PC-9 (cell line): ENCODE measurements around the gene ZNF567. TPM values are rescaled to one million over a fixed set of nuclear protein-coding genes. Genes with fewer than 3 reads are reported as not detected.

Source experiments
- BruUV-seq: library from RNA; stranded (reverse); fragments of 400-500 nt; replicated peaks from 2 replicates; lab custom pipeline; 2021; lab: Mats Ljungman, UMichigan
- CTCF ChIA-PET: fragments of 300-600 bp; sonication (Branson Sonifier 250); formaldehyde crosslinking; loops from one replicate; lab custom pipeline; 2022; ENCODE audit warnings: antibody characterized with exemption; lab: Charles Lee
- POLR2A ChIA-PET: fragments of 300-600 bp; sonication (Branson Sonifier 250); formaldehyde crosslinking; loops from one replicate; lab custom pipeline; 2022; ENCODE audit warnings: antibody characterized with exemption; ENCODE audit not compliant: unreplicated experiment; lab: Charles Lee
- DNase-seq, 2 experiments: peaks; one replicate each; pipeline versions ENCODE4 v3.0.0 to v3.0.0-alpha.2; 2015 to 2022; ENCODE audit warnings: mixed read lengths in 1 of 2
- H2AFZ ChIP-seq: fragments of 200-600 bp; sonication (generic); 2 replicates; pipeline ENCODE4 v1.8.1; 2017; ENCODE audit warnings: antibody characterized with exemption
- H3F3A ChIP-seq: fragments of 200-600 bp; sonication (generic); 2 replicates; pipeline ENCODE4 v1.8.1; 2017; ENCODE audit warnings: antibody characterized with exemption, mild to moderate bottlenecking, low read depth; ENCODE audit not compliant: insufficient read depth
- H3K27ac ChIP-seq: fragments of 200-600 bp; sonication (generic); 2 replicates; pipeline ENCODE4 v1.6.1; 2016; ENCODE audit warnings: mixed run types
- H3K27me3 ChIP-seq: fragments of 200-600 bp; sonication (generic); 2 replicates; pipeline ENCODE4 v1.6.1; 2016; ENCODE audit warnings: low read depth, mixed run types; ENCODE audit not compliant: insufficient read depth
- H3K36me3 ChIP-seq: fragments of 200-600 bp; sonication (generic); 2 replicates; pipeline ENCODE4 v1.6.1; 2016; ENCODE audit warnings: low read depth, mixed run types
- H3K4me1 ChIP-seq: fragments of 200-600 bp; sonication (generic); replicated peaks from 2 replicates; pipeline ENCODE4 v1.6.1; 2016; ENCODE audit warnings: mixed run types; ENCODE audit not compliant: insufficient read depth
- H3K4me2 ChIP-seq: fragments of 200-600 bp; sonication (generic); 2 replicates; pipeline ENCODE4 v1.6.1; 2017; ENCODE audit warnings: mixed run types
- H3K4me3 ChIP-seq: fragments of 200-600 bp; sonication (generic); 2 replicates; pipeline ENCODE4 v1.6.1; 2016; ENCODE audit warnings: mixed run types
- H3K79me2 ChIP-seq: fragments of 200-600 bp; sonication (generic); 2 replicates; pipeline ENCODE4 v1.6.1; 2017; ENCODE audit warnings: low read depth, mixed run types
- H3K9me2 ChIP-seq: fragments of 200-600 bp; sonication (generic); 2 replicates; pipeline ENCODE4 v1.8.1; 2017; ENCODE audit warnings: mild to moderate bottlenecking; ENCODE audit not compliant: insufficient read depth
- H3K9me3 ChIP-seq: fragments of 200-600 bp; sonication (generic); 2 replicates; pipeline ENCODE4 v1.8.1; 2016; ENCODE audit warnings: low read depth; ENCODE audit not compliant: insufficient read depth
- H4K20me1 ChIP-seq: fragments of 200-600 bp; sonication (generic); 2 replicates; pipeline ENCODE4 v1.8.1; 2017; ENCODE audit not compliant: insufficient read depth
- CTCF ChIP-seq: fragments of 200-600 bp; sonication (generic); conservative IDR thresholded peaks from 2 replicates; pipeline ENCODE4 v1.6.1; 2017; ENCODE audit warnings: mixed run types, antibody characterized with exemption, mild to moderate bottlenecking, moderate library complexity
- EZH2 ChIP-seq: fragments of 200-600 bp; sonication (generic); IDR thresholded peaks from 2 replicates; pipeline ENCODE4 v1.8.0; 2017; ENCODE audit warnings: antibody characterized with exemption, low read depth
- intact Hi-C: fragments of 100-400 bp; cut with micrococcal nuclease; formaldehyde crosslinking; loops from one replicate; pipeline ENCODE4 v1.10.0; 2022; ENCODE audit not compliant: unreplicated experiment
- total RNA-seq: library from RNA; stranded (reverse); gene quantifications from 2 replicates; pipeline ENCODE4 v1.2.3, GENCODE V29; 2021

Gene ZNF567
- total RNA-seq, 1 experiment from 2014 or later, result 7.0 TPM

DNA sequence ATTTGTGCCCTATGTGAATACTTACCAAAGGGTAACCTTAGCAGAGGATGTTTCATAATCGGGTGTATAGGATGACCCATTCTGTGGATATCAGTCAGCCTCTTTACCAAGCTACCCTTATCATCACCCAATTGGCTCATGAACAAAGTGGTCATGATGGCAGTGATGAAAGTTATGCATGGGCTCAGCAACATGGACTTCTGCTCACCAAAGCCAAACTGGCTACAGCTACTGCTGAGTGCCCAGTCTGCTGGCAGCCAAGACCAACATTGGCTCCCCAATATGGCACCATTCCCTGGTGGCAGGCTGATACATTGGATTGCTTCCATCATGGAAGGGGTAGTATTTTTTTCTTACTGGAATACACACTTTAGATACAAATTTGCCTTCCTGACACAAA lies 15.0 kb upstream of the ZNF567 start:
- H3K27me3 ChIP-seq, result no peaks in the 10 kb centered on the region
- ChIA-PET CTCF (no interaction called here), POLR2A (no interaction called here)
- H3K27ac ChIP-seq, result no peak overlapping the region
- no peaks in the 10 kb centered on the region for H3K4me1 ChIP-seq
- no peak for DNase-seq
- H3K79me2 ChIP-seq, result peaks cover 21% of the 10 kb centered on the region; the same call in 1 of the 2 replicates
- no peaks in the 10 kb centered on the region for H3F3A ChIP-seq
- 0 out of 2 replicates have a peak, but pooled peaks cover 7% of the 10 kb centered on the region for H3K36me3 ChIP-seq
- no peak overlapping the region for H3K4me2 ChIP-seq
- no peak for TF ChIP-seq CTCF
- TF ChIP-seq EZH2, result no peak
- no peak overlapping the region for H3K4me3 ChIP-seq
- no peaks in the 10 kb centered on the region for H4K20me1 ChIP-seq
- H3K9me3 ChIP-seq, result peaks cover 15% of the 10 kb centered on the region
- intact Hi-C loops, result no loop called here
- no peaks in the 10 kb centered on the region for H3K9me2 ChIP-seq
- H2AFZ ChIP-seq, result no peak overlapping the region
- BruUV-seq, result no TSS peak

- no peaks in the 10 kb centered on the region for H4K20me1 ChIP-seq
- 0 out of 2 replicates have a peak, but pooled peaks cover 6% of the 10 kb centered on the region for H3K79me2 ChIP-seq
- H3K4me1 ChIP-seq, result no peaks in the 10 kb centered on the region
- no peak overlapping the region for H2AFZ ChIP-seq
- ChIA-PET CTCF (no interaction called here), POLR2A (no interaction called here)
- no peaks in the 10 kb centered on the region for H3K27me3 ChIP-seq
- no peak for DNase-seq
- no peaks in the 10 kb centered on the region for H3F3A ChIP-seq
- intact Hi-C loops, result no loop called here
- 0 out of 2 replicates have a peak, but pooled peaks cover 8% of the 10 kb centered on the region for H3K36me3 ChIP-seq
- H3K9me3 ChIP-seq, result peaks cover 9% of the 10 kb centered on the region
- BruUV-seq, result no TSS peak
- no peak overlapping the region for H3K4me2 ChIP-seq
- no peaks in the 10 kb centered on the region for H3K9me2 ChIP-seq
- no peak overlapping the region for H3K4me3 ChIP-seq
- TF ChIP-seq CTCF, result no peak
- no peak for TF ChIP-seq EZH2
- H3K27ac ChIP-seq, result no peak overlapping the region
Measured at GRCh38 chr19:36674201-36674600, 13.2 kb upstream of the ZNF567 start.

DNA sequence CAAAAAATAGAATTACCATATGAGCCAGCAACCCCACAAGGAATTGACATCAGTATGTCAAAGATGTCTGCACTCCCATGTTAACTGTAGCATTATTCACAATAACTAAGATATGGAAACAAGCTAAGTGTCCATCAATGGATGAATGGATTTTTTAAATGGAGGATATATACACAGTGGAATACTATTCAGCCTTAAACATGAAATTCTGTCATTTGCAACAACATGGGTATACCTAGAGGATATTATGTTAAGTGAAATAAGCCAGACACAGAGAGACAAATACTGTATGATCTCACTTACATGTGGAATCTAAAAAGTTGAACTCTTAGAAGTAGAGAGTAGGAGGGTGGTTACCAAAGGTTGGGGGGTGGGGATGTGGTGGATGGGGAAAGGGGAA lies 8.0 kb upstream of the ZNF567 start:
- no TSS peak for BruUV-seq
- no peaks in the 10 kb centered on the region for H3K4me1 ChIP-seq

More for the DNA sequence above, 8.0 kb upstream of the ZNF567 start:
- Histone ChIP-seq H2AFZ (no peak overlapping the region), H3K9me3 (no peaks in the 10 kb centered on the region; the same call in none of the 2 replicates), H3K4me3 (no peak overlapping the region), H3K36me3 (0 out of 2 replicates have a peak, but pooled peaks cover 4% of the 10 kb centered on the region), H3K9me2 (no peaks in the 10 kb centered on the region), H3K27me3 (no peaks in the 10 kb centered on the region), H3K4me2 (no peak overlapping the region), H3K79me2 (no peaks in the 10 kb centered on the region), H4K20me1 (no peaks in the 10 kb centered on the region), H3K27ac (no peak overlapping the region), H3F3A (no peaks in the 10 kb centered on the region)
- no peak for TF ChIP-seq EZH2
- no peak for TF ChIP-seq CTCF
- intact Hi-C loops, result no loop called here
- DNase-seq, result no peak
- POLR2A ChIA-PET, result interaction anchor here (0.6 kb wide), 1 partner anchor 497 kb away, joined by 5 read pairs; no protein-coding TSS in a partner anchor
- CTCF ChIA-PET, result no interaction called here
